NCI-H2196 treated with DMSO at 0.1 percent for 48 hours (cell line): ENCODE results near the gene BMX.

ENCODE experiments used
- DNase-seq: peaks from one replicate; lab custom pipeline; 2025; ENCODE audit not compliant: unreplicated experiment; lab: John Stamatoyannopoulos, UW

Gene BMX

DNA sequence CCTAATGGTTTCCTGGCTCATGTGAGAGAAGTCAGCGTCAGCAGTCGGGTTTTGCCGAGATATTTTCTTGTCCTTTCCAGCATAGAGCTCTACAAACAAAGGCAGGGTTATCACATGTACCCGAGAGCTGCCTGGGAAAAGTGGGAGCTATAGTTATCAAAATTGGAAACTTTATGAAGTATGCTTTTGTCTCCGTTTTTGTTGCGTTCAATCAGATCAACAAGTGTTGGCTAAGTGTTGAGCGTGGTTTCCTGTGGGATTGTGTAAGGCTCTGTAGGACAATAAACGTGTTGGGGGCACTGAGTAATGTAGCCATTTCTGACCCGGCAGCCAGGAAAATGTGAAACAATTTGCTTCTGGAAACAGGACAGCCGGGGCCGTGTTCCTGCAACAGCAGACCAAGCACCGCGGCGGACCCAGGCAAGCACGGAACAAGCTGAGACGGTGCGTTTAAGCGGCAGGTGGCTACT is at the start of gene BMX:
TSS of gene BMX (plus strand) at position 311 of the 470 bp plus-strand sequence. CDS start 7,547 bp downstream, outside the sequence.
- DNase-seq = no peak

DNA sequence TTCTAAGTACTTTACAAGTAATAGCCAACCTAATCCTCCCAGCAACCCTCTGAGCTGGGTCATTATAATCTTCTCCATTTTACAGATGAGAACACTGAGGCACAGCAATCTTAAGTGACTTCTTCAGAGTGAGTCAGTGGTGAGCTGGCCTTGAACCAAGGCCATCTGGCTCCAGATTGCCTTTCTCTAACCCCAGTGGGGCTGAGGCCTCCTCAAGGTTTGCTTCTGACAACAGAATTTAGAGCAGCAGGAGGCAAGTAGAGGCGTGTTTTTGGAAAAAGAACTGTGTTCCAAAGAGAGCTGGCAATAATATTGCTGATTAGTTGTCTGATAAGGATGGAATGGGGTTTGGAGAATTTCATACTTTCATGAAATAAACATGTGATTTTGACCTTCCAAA is 48.7 kb upstream of the BMX start:
- no peak for DNase-seq

DNA sequence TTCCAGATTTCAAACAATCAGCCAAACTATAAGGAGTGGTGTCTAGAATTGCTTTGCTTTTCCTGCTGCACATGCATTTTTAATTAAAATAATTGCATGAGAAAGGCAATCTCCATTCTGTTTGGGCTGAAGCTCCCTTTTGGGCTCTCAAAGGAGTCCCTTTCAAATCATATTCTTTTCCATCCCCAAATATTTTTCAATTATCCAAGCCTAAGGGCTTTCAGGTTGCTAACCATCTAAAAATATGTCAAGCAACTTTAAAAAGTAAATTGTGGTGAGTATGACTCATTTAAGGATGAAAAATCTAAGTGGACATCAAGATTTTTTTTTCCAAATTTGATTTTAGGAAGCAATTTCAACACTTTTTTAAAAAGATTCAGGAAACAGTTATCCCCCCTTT is 35.9 kb upstream of the BMX start:
- no peak for DNase-seq

DNA sequence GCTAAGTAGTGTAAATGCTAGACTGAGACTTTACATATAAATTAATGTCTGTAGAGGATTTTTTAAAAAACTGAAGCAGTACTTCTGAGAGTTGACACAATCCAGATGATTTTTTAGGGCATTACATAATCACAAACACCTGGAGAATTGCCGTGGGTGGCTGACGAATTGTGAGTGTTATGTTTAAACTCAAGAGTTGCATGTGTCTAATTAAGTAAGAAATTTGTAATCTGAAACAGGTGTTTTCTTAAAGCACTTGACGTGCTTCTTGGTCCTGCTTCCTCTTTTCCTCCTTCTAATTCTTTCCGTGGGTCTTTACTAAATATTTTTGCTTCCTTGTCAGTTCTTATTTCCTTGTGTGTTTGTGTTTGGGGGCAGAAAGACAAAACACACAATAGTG is 35.3 kb upstream of the BMX start:
- no peak for DNase-seq

DNA sequence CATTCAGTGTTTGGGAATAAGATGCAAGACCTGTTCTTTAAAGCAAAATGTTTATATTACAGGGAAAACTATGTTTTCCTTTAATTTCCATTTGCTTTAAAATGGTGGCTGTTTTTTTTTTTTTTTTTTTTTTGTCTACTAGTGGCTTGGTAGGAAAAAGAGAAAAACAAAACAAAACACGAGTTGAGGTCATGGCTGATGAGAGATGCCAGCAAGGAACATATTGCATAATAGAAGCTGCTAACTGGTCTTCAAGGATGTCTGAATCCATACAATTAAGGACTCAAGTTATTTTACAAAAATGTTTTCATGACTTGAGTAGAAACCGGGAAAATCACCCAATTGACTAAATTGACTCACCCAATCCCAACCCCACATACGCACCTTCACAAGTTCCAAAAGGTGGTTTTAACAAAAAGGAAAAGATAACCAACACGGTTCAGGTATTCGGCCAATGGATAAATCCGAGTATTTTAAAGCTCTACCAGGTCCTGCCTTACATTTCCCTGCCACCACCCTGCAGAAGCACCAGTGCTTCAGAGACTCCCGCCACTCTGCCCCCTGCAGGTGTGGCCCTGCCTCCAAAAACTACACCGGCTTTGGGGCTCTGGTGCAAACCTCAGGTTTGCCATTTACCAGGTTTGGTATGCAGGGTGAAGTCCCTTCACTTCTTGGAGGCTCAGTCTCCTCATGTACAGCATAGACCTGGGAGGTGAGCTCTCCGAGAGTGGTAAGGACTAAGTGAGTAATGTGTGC is 34.5 kb upstream of the BMX start:
- DNase-seq = no peak

DNA sequence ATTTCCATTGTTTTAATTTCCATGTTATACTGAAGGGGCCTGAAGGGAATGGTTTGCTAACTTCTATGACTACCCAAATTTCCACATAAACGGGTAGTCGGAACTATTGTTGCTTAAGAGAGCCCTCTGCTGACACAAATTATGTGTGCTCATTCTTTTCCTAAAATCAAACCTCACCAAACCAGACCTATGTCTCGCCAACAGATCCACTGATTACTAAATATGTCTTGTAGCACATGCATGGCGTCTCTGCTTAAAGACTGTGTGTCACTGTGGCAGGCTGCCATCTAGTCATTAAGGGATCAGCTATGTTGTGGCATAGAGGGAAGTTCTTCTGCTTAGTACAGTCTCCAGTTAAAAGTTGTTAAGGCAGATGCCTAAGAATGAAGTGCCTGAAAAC is 32.6 kb upstream of the BMX start:
- no peak for DNase-seq

DNA sequence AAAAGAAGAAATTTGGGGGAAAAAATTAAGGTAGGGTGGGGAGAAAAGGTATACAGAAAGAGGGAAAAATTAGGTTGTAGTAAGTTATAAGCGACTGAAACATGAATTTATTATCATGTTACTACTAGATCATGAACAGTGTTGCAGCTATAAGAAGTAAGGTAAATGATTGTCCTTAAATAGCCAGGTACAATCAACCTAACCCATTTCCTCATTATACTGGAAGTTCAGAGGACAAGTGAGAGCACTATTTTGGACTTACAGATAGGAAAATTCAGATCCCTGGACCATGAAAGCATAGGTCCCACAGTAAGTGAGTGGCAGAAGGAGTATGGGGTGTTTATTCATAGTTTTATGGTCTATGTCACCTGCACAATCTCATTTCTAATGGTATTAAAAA is 31.0 kb upstream of the BMX start:
- DNase-seq = no peak

DNA sequence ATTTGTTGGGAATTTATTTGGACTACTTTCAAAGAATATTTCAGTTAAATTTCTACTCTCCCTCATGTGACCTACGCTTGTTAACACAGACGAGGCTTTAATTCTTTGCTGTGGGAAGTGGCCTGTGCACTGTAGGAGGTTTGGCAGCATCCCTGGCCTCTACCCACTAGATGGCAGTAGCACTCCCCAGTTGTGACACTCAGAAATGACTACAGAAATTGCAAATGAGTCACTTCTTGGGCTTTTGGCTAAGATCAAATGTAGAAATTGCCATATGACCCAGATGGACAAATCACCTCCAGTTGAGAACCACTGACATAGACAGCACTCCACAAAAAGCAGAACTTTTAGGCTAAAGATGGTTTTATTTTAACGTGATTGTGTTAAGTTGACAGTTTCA is 29.6 kb upstream of the BMX start:
- peak; percentile 3 for DNase-seq

DNA sequence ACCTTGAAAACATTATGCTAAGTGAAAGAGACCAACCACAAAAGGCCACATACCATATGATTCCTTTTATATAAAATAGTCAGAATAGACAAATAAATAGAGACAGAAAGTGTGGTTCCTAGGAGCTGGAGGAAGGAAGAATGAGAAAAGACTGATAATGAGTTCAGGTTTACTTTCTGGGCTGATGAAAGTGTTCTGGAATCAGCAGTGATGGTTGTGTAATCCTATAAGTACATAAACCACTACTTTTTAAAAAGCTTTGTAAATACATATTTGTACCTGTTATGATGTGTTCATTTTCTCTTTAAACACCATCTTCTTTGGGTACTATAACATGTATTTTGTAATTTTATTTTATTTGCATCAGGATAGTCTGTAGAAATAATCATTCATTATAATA is 28.1 kb upstream of the BMX start:
- DNase-seq = no peak

DNA sequence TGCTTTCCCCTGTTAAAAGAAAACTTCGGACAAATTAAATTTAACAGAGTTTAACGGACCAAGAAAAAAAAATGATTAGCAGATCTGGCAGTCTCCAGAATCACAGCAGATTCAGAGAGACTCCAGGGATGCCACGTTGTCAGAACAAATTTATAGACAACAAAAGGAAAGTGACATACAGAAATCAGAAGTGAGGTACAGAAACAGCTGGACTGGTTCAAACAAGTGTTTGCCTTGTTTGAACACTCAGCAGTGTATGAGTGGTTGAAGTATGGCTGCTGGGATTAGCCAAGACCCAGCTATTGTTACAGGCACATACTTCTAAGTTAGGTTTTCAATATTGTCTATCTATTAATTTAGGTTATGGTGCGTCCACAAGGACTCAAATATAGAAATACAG is 26.6 kb upstream of the BMX start:
- DNase-seq = no peak

DNA sequence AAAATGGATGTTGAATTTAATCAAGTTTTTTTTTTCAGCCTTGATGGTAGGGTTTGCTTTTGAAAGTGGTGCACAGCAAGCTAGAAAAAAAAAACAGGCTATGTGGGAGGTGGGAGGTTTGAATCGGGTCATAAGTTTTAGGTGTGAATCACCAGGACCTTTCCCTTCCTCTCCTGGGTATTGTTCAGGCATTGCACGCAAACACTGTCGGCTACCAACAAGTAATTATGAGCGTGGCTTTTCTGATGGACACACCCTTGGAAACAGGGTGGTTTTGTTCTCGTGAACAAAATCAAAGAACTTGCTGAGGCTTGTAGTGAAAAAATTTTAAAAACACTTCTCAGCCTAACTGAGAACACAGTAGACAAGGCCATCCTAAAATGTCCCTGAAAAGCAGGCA is 25.6 kb upstream of the BMX start:
- DNase-seq = no peak

DNA sequence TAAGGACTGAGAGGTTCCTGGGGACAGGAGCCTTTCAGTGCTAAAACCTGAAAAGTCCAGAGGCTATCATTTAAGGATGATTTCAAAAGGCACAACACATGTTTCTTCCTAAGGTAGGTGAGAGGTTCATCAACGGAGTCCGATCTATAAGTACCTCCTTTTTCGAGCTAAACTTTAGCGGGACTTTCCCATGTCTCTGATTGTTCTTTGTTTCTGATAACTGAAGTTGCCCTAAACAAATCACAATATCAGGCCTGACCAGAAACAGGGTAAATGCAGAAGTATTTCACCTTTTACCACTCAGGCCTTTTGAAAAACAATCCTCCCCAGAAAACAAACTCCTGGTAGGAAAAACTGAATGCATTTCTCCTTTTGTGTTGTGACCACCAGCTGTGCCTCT is 25.1 kb upstream of the BMX start:
- DNase-seq = no peak

DNA sequence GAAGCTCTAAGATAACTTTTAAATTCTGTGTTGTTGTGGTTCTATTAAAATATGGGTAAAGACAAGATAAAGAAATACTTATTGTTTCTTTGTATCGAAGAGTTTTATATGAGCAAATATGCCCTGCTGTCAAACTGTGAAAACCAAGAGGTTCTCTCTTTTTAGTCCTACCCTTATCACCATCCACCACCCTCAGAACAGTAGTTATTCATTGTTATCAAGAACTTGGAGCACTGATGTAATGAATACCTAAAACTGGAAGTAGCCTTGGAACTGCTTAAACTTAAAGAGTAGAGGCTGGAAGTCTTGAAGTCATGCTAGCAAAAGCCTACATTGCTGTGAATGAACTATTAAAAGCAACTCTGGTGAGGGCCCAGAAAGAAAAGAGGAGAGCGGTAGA is 16.7 kb upstream of the BMX start:
- no peak for DNase-seq

DNA sequence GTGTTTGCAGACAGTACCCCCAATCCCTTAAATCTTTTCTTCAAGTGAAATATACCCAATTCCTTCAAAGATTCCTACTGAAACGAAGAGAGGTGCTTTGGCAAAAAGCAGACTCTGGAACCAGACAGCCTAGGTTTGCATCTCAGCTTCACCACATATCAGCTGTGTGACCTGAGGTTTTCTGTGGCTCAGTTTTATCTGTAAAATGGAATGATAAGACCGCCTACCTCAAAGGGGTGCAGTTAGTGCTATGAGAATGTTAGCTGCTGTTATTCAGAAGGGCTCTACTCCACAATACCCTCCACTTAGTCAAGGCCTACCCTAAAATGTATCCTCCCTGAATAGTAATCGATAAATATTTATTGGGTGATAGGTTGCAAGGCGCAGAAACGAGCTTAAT is 8.1 kb upstream of the BMX start:
- DNase-seq = no peak

DNA sequence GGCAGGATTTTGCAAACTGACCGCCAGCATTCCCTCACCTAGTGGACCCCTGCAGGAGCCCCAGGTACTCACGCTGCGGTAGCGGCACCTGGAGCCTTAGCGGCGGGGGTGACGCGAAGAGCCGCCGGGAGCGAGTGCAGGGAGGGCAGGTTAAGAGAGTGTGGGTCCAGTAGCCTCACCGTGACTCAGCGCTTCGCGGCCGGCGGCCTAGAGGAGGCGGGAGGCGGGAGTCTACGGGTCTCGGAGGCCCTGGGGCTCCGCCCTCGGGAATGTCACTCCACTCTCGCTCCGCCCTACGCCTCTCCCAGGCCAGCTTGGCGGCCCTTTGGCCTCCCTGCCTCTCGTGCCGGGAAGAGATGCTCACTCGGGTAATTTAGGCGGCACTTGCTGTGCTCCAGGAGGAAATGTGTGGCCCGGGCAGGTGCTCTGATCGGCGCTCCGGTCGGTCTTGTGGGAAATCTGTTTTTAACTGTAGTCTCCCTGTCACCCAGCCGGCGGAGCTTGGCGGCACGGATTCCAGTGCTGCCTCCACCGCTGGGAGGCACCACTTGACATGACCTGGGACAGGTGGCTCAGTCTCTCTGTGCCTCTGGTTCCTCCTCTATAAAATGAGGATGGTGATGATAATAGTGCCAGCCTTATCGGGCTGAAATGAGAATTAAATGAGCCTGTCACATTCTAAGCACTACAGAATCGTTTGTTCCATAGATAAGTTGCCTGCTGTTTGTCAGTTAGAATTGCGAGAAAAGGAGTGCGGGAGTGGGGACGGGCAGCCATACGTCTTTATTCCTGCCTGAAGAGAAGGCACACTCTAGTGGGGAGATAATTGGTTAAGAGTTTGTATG is 7.3 kb upstream of the BMX start, which contains the start of gene PIR:
TSS of gene PIR (minus strand) at position 216 of the 845 bp plus-strand sequence. CDS start 2,076 bp downstream, outside the sequence.
- DNase-seq = peak; percentile 55

DNA sequence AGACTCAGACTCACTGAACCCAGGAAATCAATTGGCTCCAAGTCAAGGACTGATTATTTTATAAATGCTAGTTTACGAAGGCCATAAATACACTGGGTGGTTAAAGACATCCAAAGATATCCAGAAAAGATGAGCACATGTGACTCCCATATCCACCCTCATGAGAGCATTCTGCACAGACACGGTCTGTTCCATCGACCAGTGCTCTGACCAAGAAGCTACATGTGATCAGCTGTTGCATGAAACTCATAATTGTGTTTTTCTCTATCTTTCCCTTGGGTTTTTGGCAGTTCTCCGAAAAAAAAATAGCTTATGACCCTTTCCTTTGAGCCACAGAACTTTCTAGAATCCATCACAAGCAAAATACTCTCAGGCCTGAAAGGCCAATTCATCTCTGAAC is 4.8 kb upstream of the BMX start:
- no peak for DNase-seq

DNA sequence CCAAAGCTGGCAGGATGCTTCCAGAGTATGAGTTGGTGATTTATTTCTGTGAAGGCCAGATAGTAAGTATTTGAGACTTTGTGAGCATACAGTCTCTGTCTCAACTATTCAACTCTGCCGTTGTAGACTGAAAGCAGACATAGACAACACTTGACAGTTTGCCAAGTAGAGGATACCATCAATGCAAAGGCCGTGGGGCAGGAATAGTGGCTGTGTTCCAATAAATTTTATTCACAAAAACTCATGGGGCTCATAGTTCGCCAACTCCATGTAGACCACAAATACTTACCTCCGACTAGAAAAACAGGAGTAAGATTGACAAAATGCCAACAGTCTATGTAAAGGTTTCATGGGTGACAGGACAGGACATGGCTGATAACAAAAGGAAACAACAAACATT is 3.8 kb upstream of the BMX start:
- no peak for DNase-seq

DNA sequence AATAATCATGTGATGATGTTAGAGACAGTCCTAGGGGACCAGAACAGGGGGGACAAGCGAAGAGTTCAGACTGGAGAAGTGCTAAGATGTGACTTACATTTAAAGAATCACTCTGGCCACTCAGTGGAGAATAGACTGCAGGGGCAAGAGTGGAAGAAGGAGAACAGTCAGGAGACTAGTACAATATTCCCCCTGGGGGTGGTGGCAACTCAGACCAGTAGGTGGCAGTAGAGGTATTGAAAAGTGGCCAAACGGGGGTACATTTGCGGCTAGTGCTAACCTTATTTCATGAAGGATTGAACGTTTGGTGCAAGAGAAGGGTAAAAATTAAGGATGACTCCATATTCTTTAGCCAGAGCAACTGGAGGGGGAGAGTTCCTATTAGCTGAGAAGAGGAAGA is 2.7 kb upstream of the BMX start:
- peak; percentile 1 for DNase-seq

DNA sequence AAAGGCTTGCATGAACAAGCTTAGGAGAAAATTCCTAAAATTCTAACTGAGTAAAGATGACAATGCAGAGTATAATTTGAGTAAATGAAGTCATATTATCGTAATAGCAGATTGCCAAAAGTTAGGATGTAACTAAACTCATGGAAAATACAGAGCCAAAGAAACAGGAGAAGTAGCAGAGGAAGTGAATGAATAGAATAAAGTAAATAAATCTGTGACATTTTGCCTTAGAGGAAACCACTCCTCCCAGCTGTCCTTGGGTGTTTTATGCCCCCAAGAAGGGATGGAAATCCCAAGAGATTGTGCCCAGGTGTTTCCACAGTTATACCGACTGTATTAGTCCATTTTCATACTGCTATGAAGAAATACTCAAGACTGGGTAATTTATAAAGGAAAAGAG is 1.9 kb upstream of the BMX start:
- DNase-seq = no peak

DNA sequence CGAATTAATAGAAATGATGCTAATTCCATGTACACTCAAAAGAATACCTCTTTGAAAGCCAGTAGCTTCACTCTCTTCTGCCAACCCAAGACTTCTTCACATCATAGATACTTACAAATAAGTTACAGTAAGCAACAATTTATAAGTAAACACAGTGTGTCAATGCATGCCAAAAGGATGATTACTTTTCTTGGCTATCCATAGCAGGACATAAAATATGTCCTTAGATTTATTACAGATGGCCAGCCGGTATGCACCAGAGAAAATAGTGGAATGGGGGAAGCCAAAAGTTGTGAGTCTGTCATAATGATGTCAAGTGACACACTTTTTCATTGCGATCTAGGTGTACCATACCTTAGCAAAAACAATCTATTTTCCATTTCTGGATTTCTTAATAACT is 631 bp upstream of the BMX start:
- no peak for DNase-seq

DNA sequence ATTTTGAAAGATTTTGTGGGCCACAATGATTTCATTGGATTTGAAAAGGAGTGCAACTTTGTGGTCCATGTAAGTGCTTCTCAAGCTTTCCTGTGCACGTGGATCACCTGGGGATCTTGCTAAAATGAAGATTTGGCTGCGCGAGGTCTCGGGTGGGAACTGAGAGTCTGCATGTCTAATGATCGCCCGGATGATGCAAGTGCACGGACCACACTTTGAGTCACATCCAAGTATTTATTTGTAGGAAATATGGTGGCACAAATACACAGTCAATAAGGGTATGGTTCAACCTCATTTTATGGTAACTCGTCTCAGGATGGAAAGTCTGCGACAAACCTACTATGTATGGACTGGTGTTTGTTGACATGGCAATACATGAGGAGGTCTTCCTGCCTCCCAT is 899 bp downstream of the BMX start:
- no peak for DNase-seq

DNA sequence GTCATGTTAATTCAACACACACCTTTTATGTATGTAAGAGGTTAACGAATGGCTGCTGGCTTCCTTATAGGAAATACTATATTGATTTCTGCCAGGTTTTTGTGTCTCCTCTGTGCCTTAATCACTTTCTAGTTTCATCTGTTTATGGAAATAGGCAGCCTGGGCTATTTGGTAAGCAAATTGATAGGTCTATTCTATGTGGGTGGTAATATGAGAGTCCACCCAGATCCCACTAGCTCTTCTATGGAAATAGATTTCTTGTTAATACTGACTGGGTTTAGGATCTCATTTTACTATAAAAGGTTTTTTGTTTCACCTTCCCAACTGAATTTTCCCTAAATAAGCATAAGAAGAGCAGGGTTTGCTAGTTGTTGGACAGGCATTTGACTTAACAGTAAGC is 4.1 kb downstream of the BMX start:
- no peak for DNase-seq
